ENCODE results near the gene PTMA.
"Not testable (repeated sequence)": the region's sequence is repeated elsewhere in the genome, so short reads cannot be mapped to it uniquely, and the experiment has no call there.

Gene PTMA, protein sequence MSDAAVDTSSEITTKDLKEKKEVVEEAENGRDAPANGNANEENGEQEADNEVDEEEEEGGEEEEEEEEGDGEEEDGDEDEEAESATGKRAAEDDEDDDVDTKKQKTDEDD

DNA sequence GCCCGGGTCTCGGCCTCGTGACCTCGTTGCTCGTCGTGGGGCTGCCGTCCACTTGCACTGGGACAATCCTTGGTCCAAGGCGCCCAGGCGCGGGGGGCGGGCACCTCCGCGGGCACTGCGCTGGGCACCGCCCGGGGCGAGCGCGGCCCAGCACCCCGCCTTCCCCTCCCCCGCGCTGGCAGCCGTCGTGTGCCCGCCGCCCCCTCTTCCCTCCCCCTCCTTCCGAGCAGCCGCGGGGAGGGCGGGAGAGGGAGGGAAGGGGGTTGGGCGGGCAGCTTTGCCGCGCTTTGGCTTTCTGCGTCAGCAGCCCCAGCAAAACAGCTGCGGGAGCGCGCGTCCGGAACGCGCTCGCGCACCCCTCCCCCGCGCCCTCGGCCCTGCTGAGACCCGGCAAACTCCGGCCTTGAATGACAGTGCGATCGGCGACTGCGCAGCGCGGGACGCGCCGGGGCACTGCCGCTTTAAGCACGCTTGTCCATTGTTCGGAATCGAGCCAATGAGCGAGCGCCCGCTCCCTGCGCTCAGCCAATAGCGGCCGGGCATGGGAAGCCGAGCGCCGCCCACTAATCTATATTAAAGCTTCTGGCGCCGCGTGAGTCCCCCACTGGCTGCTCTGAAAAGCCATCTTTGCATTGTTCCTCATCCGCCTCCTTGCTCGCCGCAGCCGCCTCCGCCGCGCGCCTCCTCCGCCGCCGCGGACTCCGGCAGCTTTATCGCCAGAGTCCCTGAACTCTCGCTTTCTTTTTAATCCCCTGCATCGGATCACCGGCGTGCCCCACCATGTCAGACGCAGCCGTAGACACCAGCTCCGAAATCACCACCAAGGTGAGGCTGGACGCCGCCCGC lies at the start of gene PTMA:
PTMA (plus strand) TSS at position 599 of the 846 bp plus-strand sequence; CDS start at position 781, 182 bp downstream.
- DNase-seq = peak; percentile 100

DNA sequence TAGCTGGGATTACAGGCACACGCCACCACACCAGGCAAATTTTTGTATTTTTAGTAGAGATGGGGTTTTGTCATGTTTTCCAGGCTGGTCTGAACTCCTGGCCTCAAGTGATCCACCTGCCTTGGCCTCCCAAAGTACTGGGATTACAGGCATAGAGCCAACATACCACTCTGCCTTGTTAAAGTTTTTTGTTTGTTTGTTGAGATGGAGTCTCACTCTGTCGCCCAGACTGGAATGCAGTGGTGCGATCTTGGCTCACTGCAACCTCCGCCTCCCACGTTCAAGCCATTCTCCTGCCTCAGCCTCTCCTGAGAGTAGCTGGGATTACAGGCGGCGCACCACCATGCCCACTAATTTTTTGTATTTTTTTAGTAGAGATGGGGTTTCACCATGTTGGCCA lies 48.3 kb upstream of the PTMA start:
- not testable (repeated sequence) for DNase-seq

DNA sequence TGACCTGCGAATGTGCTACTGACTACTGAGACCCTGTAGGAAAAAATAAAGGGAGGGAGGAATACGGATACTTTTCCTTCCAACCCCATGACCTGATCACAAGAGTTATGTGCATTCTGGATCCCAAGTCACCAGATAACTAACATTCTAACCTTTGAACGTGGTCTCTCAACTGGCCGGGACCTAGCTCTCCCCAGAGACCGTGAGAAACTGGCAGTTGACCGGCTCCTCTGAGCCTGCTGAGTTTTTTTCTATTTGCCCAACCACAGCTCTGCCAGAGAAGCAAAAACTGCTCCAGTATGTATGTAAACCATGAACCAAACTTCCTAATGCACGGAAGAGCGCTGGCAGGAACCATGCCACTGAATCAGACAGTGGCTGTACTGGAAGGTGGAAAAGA lies 47.5 kb upstream of the PTMA start:
- DNase-seq = no peak

DNA sequence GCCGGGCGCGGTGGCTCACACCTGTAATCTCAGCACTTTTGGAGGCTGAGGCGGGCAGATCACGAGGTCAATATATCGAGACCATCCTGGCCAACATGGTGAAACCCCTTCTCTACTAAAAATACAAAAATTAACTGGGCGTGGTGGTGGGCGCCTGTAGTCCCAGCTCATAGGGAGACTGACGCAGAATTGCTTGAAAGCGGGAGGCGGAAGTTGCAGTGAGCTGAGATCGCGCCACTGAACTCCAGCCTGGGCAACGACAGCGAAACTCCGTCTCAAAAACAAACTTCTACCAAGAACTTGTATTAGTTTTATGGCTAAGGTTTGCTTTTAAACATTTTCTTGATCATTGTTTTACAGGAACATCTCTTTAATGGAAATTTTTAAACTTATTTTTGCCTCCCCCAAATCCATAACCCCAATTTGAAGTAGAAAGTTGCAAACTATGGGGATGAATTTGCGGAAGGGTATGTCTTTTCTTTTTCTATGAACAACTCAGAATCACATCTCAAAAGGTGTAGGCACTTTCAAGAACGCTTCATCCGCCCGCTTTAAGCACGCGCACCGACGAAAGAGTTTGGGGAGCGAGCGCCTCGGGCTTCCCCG lies 46.8 kb upstream of the PTMA start:
- no peak for DNase-seq

DNA sequence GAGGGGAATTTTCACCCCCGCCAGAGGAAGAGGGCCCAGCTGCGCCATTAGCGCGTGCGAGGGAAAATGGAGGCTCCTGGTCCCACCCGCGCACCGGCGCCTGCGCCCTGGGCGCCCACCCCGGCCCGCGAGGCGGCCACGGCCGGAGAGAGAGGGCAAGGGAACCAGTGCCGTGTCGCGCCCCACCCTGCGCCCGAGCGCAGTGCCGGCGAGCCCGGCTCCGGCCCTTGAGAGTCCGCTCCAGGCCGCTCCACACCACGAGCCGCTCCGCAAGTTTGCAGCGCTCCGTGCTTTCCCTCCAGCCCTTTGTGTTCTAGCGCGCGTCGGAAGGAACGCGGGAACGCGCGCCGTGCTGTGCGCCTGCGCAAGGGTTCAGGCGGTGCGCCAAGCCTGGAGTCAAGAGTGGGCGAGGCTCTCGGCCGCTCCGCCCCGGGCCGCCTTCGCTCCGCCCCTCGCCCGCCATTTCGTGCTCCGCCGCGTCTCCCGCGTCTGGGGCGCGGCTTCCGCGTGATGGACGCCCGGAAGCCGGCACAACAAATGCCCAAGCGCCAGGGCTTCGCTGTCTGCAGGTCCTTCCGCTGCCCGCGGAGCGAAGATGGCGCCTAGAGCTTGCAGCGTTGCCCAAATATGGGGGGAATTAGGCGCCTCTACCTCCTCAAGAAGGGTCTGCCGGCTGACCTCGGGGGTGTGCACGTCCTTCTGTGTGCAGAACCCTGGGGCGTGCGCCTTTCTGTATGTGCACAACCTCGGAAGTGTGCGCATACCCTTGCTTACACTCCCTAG lies 46.1 kb upstream of the PTMA start:
- DNase-seq = peak; percentile 96

DNA sequence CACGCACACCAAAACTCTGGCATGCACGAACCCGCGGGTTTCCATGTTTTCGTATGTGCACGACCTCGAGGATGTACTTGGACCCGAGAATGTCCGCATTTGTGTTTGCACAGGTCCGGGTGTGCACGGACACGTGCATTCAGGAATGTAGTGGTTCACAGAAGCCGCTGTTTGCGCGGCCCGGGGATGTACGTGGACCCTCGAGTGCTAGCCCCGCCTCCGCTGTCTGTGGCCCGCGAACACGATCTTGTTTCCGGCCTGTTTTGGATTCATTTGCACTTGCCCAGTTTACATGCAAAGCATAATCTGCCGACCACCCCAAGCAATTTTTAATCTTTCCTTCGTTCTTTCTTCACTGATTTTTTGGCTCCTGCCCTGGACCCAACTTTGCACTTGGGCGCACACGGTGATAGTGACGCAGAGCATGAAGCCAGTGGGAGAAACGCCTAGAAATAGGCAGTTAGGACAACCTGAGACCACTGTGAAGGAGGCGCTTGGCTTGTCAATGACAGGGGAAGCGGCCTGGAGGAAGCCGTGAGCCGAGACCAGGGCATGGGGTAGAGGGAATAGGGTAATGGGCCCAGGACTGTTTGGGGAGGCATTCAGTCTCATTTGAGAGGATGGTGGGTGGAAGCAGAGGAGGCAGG lies 45.4 kb upstream of the PTMA start:
- no peak for DNase-seq

DNA sequence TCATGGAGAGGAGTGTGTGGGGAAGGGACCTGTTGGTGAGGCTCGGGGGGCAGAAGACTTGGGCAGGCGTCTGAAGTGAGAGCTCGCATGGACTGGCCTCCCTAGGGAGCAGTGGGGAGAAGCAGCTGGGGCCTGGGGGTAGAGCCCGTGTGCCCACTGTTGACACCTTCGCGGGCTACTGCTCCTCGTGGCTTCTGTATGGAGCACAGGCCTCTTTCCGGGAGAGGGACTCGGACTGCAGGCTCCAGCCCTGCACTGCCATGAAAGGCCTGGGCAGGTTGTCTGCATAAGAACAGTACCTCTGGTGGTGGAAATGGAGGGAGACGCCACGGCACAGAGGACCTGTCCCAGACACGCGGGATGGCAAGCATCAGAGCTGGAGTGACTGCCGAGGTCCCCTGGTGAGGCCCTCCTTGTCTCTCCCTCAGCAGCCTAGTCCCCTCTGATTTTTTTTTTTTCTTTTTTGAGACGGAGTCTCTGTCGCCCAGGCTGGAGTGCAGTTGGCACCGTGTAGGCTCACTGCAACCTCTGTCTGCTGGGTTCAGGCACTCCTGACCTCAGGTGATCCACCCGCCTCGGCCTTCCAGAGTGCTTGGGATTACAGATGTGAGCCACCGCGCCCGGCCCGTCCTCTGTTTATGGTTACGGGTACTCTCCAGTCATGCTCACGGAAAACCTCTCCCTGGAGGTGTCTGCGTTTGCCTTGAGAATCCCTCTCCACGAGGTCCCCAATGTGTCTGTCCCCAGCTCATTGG lies 44.7 kb upstream of the PTMA start:
- DNase-seq = no peak

DNA sequence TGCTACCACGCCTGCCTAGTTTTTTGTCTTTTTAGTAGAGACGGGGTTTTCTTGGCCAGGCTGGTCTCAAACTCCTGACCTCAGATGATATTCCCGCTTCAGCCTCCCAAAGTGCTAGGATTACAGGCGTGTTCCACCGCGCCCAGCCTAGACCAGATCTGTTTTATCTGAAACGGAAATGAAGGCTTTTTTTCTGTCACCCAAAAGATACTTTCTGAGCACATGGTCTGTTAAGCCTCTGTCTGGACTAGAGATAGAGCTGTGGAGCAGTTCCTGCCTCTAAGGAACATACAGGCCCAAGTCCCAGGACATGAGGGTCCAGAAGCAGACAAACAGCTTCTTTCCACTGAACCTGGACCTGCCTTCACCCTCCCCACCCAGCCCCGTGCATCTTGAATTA lies 43.6 kb upstream of the PTMA start:
- no peak for DNase-seq

DNA sequence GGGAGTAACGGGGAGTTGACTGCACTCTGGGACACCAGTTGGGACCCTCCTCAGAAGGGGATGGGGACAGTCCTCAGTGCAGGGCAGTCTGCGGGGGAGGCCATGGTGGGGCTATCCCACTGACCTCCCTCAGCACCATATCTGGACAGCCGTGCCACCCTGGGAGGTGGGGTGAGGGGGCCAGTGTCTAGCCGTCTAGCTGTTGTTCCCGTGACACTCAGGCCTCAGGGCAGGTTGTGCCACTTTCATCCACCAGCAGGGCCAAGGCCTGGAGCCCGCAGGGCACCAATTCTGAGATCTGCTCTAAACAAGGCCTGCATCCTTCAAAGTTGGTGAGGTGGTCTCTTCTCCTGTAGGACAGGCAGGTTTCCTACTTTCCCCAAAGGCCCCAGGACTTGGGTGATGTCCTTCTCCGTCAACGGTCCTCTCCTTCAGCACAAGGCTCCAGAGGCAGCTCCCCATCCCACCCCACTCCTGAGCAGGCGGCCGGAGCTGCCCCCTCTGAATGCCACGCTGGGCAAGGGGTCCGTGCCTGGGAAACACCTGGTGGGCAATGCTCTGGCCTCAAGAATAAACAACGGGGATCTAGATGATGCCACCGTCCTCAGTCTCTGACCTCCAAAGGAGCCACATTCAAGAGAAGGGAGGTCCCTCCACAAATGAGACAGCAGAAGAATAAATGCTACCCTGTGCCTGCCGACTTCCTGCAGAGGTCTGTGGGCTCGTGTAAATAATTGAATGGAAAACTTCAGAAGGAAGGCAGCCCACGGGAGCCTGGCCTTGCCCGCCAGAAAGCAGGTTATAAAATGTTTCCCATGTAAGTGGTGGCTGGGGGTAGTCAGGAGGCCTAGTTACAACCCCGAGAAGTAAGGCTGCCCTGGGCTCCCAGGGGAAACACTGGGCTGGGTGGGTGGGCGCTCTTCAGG lies 42.8 kb upstream of the PTMA start:
- no peak for DNase-seq

DNA sequence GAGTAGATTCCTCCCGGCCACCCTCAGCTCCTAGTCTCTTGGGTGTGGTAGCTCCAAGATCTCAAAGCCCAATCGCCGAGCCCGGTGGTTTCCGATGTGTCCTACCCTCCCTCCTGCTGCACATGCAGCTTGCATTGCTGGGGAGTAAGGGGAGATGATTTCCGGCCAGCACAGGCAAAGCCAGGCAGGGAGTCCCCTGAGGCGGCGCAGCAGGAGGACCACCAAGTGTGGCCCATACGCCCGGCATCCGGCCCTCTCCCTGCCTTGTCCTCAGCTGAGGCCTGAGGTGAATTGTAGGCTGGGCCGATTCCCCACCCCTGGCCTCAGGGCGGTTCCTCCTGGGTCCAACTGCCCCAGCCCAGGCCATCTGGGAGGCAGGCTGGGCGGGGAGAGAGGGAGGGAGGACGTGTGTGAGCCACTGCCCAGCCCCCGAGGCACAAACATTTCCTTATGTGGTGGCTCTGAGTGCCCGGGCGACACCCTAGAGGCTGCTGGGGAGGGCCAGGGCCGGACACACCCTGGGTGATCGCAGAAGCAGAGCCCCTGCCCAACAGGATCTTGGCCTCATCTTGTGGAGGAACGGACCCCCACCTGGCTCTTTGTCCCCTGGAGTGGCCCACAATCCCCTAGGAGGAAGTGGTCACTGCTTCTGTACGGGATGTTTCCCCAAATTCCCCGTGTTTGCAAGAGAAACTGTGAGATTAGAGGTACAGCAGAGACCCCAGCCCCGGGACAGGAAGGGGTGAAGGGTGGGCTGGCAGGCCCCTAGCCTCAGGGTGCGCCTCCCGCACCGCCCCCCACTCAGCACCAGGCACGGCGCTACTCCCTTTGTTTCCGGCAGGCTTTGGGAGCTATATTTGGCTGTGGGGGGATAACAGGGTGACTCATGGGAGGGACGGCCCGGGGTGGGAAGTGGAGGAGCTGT lies 41.9 kb upstream of the PTMA start:
- peak; percentile 94 for DNase-seq

DNA sequence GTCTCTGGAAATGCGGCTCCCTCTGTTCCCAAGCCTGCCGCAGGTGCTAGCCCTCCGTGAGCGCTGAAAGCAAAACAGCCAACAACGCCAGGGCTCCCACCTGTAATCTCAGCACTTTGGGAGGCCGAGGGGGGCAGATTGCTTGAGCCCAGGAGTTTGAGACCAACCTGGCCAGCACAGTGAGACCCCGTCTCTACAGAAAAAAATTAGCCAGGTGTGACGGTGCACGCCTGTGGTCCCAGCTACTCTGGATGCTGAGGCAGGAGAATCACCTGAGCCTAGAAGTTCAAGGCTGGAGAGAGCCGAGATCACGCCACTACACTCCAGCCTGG lies 41.3 kb upstream of the PTMA start:
- DNase-seq = no peak

DNA sequence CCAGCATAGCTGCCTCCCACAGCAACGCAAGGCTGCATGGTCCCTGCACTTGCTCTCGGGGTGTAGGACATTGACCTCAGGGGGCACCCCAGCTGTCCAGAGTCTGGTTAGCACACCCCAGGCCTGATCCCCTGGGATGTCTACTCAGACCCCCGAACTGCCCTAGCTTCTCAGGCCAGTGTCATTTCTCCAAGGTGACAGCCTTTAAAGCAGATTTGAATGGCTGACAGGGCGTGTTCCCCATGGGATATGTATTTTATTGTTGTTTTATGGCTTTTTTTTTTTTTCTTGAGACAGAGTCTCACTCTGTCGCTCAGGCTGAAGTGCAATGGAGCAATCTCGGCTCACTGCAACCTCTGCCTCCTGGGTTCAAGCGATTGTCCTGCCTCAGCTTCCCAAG lies 40.8 kb upstream of the PTMA start:
- DNase-seq = no peak

DNA sequence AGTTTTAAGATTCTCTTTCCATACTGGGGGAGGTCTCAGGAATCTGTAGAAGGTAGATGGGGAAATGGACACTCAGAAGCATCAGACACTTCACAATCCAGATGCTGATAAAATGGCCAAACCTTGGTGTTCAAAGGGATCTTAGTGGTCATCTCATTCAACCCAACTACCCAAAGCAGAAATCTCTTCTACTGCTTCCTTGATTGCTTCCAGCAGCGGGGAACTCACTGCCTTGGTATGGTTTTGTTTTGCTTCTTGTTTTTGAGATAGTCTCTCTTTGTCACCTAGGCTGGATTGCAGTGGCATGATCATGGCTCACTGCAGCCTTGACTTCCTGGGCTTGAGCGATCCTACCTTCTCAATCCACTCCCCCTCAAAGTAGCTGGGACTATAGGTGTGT lies 39.3 kb upstream of the PTMA start:
- no peak for DNase-seq

DNA sequence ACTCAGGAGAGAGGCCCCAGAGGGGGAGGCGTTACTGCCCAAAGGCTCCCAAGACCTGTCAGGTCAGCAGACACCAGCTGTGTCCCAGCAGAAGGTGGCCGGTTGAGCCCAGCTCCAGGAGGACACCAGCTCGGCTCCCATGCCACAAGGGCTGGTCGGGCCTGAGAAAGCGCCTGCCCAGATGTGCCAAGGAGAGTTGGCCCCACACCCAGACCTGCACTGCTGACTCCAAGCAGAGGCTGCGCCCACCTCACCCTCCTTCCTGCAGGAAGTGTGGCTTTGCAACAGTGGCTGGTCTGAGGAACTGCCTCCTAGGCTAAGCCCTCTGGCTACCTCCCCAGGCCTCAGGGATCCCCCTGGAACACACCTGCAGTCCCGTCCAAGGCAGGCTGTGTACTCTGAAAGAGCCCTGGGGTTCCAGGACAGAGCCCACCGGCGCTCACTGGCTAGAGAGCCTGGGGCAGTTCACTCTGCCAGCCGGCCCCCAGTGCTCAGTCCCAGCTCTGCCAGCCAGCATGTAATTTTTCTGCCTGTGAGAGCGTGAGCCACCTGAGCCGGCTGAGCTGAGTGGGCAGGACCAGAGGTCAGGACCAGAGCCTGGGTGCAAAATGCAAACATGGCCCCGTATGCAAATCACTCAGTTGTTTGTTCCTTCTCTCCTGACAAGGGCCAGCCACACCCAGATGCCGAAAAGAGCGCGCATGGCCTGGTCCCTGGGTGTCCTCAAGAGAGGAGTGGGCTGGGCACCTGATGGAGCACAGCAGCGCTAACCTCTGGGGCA lies 36.9 kb upstream of the PTMA start:
- no peak for DNase-seq

DNA sequence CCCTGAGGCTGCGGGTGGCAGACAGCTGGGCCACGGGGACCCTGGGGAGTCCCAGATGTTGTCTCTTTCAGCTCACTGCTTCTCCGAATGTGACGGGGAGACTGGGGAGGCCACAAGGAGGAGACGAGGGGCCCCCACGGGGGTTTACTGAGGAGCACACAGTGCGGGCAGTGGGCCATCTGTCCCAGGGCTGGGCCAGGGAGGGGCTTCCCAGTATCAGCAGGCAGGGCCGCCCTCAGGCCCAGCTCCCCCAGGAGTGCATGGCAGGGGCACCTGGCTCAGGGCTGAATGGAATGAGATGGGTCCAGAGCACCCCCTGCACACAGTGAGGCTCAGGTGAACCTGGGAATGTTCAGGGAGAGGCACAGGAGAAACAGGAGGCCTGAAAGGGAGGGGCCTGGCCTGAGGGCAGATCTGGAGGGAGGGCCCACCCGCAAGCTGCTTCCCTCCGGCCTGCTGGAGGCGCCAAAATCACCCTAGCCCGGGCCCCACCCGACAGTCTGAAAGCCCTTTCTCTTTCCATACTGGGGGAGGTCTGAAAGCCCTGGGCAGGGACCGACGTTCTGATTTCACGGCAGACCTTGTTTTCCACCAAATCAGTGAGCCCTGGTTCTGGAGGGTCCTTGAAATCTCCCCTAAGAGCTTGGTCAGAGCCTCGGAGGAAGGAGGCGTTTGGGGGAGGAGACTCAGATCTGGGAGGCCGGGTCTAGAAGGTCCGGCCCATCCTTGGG lies 35.5 kb upstream of the PTMA start:
- DNase-seq = peak; percentile 60

DNA sequence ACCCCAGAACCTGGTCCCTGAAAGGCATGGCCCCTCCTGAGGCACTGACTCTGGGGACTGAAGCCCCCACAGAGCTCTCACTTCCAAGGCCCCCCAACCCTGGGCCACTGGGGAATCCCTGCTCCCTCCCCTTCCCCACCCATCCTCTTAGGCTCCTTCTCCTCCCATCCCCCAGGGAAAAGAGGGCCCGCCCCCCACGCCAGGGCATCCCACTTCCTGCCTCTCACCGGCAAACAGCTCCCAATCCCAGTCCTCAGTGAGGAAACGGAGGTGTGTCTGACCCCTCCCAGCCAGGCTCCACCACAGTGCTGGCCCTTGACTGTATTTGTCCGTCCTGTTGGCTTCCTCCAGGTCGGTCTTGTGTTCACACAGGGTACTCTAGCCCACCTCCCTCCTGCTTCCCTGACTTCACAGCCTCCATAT lies 35.0 kb upstream of the PTMA start:
- peak; percentile 58 for DNase-seq

DNA sequence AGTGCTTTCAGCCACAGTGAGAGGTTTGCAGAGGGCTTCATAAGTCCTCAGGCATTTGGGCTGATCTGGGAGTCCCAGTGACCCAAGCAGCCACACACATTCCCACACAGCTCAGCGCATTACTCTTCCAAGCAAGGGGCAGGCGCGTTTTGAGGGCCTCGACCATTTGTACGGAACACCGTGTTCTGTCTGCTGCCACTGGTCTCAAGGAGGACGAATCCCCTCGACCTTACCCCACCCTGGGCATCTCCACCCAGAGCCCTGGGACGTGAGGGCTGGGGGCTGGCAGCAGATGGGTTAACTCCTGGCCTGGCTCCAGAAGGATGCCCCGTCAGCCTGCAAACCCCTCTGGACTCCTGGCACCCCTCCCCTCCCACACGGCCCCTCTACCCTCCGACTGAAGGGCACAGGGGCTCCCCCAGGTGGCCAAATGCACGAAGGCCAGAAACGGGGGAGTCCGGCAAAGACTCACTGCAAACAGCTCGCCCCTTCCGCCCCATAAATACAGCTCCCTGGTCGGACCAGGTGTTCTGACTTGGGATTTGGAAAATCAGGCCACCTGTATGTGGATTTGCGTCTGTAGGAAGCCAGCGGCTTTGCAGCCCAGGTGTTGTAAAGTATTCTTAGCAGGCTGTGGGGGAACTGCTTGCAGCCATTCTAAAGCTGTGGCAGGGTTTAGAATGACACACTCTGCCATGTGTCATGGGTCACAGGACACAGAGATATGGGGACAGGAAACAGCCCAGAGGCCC lies 33.6 kb upstream of the PTMA start:
- DNase-seq = peak; percentile 60

DNA sequence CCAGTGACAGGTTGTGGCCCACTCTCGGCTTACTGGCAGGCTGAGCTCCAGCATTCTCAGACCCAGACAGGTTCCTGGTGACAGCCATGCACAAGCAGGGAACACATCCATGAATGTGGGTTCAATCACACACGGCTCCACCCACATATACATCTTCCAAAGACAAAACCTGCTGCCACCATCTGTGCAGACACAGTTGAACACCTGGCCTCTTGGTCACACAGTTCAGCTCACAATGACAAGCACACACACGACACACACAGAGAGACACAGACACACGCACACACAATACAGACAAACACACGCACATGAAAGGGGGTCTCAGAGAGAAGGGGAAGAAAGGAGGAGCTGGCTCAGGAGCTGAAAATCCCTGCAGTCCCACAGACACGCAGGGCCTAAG lies 32.1 kb upstream of the PTMA start:
- DNase-seq = no peak
